GM12875 (cell line): ENCODE results near the gene FAR2.
"Not testable (repeated sequence)": the region's sequence is repeated elsewhere in the genome, so short reads cannot be mapped to it uniquely, and the experiment has no call there.

ENCODE experiments used
- H3K4me3 ChIP-seq: one replicate; pipeline ENCODE4 v1.5.1; 2011; ENCODE audit warnings: low read depth, low read length, control low read depth
- CTCF ChIP-seq: IDR thresholded peaks from 2 replicates; pipeline ENCODE4 v1.5.1; 2011; ENCODE audit warnings: low read depth, mild to moderate bottlenecking, control low read depth, inconsistent platforms, low read length, moderate library complexity, borderline replicate concordance; ENCODE audit not compliant: insufficient read depth

FAR2 gene

GRCh38 chr12:29164477-29165393, 15.7 kb downstream of the FAR2 start:
- TF ChIP-seq CTCF: no peak
- H3K4me3 ChIP-seq: no peak overlapping the region

GRCh38 chr12:29167445-29167844, 18.4 kb downstream of the FAR2 start:
- TF ChIP-seq CTCF: no peak

GRCh38 chr12:29167988-29168387, 18.9 kb downstream of the FAR2 start:
- TF ChIP-seq CTCF: no peak
- H3K4me3 ChIP-seq: no peak overlapping the region

More at GRCh38 chr12:29167445-29167844, 18.4 kb downstream of the FAR2 start:
- no peak overlapping the region for H3K4me3 ChIP-seq

GRCh38 chr12:29169978-29170377, 20.9 kb downstream of the FAR2 start:
- H3K4me3 ChIP-seq: not testable (repeated sequence)

- not testable (repeated sequence) for H3K4me3 ChIP-seq
Measured at GRCh38 chr12:29170478-29171084, 21.5 kb downstream of the FAR2 start.

GRCh38 chr12:29171421-29172258, 22.6 kb downstream of the FAR2 start:
- no peak for TF ChIP-seq CTCF
- H3K4me3 ChIP-seq: no peak overlapping the region

GRCh38 chr12:29176941-29177340, 27.9 kb downstream of the FAR2 start:
- no peak overlapping the region for H3K4me3 ChIP-seq

GRCh38 chr12:29182247-29182646, 33.2 kb downstream of the FAR2 start:
- H3K4me3 ChIP-seq: not testable (repeated sequence)

More at GRCh38 chr12:29176941-29177340, 27.9 kb downstream of the FAR2 start:
- no peak for TF ChIP-seq CTCF
